Neural cell (in vitro differentiated cells): Measurements from ENCODE around the gene ZNF618. TPM values are rescaled to one million over a fixed set of nuclear protein-coding genes. Genes with fewer than 3 reads are reported as not detected.

Experiments
- H2AFZ ChIP-seq: fragments of 200-600, 300-800 bp; sonication (generic), shearing (Covaris generic); 2 replicates; pipeline ENCODE4 v1.6.0; 2014; ENCODE audit warnings: low read depth, mild to moderate bottlenecking, antibody characterized with exemption, low read length, moderate library complexity
- H3F3A ChIP-seq: fragments of 200-600 bp; shearing (Covaris generic); 2 replicates; pipeline ENCODE4 v1.6.1; 2016; ENCODE audit warnings: mild to moderate bottlenecking, moderate library complexity, mixed read lengths, antibody characterized with exemption, low read length; ENCODE audit not compliant: insufficient read depth, poor library complexity, severe bottlenecking
- H3K27ac ChIP-seq: fragments of 200-600, 300-800 bp; sonication (generic), shearing (Covaris generic); 2 replicates; pipeline ENCODE4 v1.5.1; 2014; ENCODE audit warnings: mild to moderate bottlenecking, low read length, moderate library complexity
- H3K27me3 ChIP-seq: fragments of 300-800, 200-600 bp; sonication (generic), shearing (Covaris generic); 2 replicates; pipeline ENCODE4 v1.6.0; 2014; ENCODE audit warnings: mild to moderate bottlenecking, low read depth, low read length, moderate library complexity; ENCODE audit not compliant: insufficient read depth
- H3K36me3 ChIP-seq: fragments of 300-800, 200-600 bp; sonication (generic), shearing (Covaris generic); 2 replicates; pipeline ENCODE4 v1.5.1; 2014; ENCODE audit warnings: mild to moderate bottlenecking, antibody characterized with exemption, low read length, moderate library complexity; ENCODE audit not compliant: insufficient read depth
- H3K4me2 ChIP-seq: fragments of 300-800, 200-600 bp; sonication (generic), shearing (Covaris generic); 2 replicates; pipeline ENCODE4 v1.6.0; 2014; ENCODE audit warnings: mild to moderate bottlenecking, low read length
- H3K4me3 ChIP-seq: fragments of 300-800, 200-600 bp; sonication (generic), shearing (Covaris generic); 2 replicates; pipeline ENCODE4 v1.5.1; 2014; ENCODE audit warnings: mild to moderate bottlenecking, low read length, moderate library complexity
- H3K79me2 ChIP-seq: fragments of 200-600 bp; shearing (Covaris generic); replicated peaks from 2 replicates; pipeline ENCODE4 v1.6.0; 2014; ENCODE audit warnings: mild to moderate bottlenecking, low read length, moderate library complexity; ENCODE audit not compliant: insufficient read depth
- H3K9ac ChIP-seq: fragments of 300-800, 200-600 bp; sonication (generic), shearing (Covaris generic); 2 replicates; pipeline ENCODE4 v1.6.1; 2016; ENCODE audit warnings: mild to moderate bottlenecking, low read length, mixed read lengths
- H3K9me2 ChIP-seq: fragments of 200-600 bp; shearing (Covaris generic); 2 replicates; pipeline ENCODE4 v1.6.1; 2016; ENCODE audit warnings: mild to moderate bottlenecking, low read length, mixed read lengths; ENCODE audit not compliant: insufficient read depth
- H3K9me3 ChIP-seq: fragments of 200-600, 300-800 bp; sonication (generic), shearing (Covaris generic); 2 replicates; pipeline ENCODE4 v1.6.1; 2016; ENCODE audit warnings: mild to moderate bottlenecking, mixed run types, low read length, moderate library complexity, mixed read lengths
- H4K20me1 ChIP-seq: fragments of 200-600 bp; shearing (Covaris generic); 2 replicates; pipeline ENCODE4 v1.6.1; 2016; ENCODE audit warnings: mild to moderate bottlenecking, mixed run types; ENCODE audit not compliant: insufficient read depth
- CTCF ChIP-seq: fragments of 450-650 bp; IDR thresholded peaks from 2 replicates; pipeline ENCODE4 v1.5.1; 2014; ENCODE audit warnings: antibody characterized with exemption, mild to moderate bottlenecking, moderate library complexity; ENCODE audit not compliant: poor library complexity, severe bottlenecking
- EP300 ChIP-seq: fragments of 450-650 bp; conservative IDR thresholded peaks from 2 replicates; pipeline ENCODE4 v1.6.1; 2014; ENCODE audit warnings: antibody characterized with exemption, mild to moderate bottlenecking, moderate library complexity; ENCODE audit not compliant: poor library complexity, severe bottlenecking
- EZH2 ChIP-seq: fragments of 200-600, 300-800 bp; shearing (Covaris generic), sonication (generic); IDR thresholded peaks from 2 replicates; pipeline ENCODE4 v1.6.1; 2014; ENCODE audit warnings: antibody characterized with exemption, low read length, borderline replicate concordance, mild to moderate bottlenecking; ENCODE audit not compliant: insufficient read depth, poor library complexity, severe bottlenecking
- MXI1 ChIP-seq: fragments of 450-650 bp; conservative IDR thresholded peaks from 2 replicates; pipeline ENCODE4 v1.6.1; 2014; ENCODE audit warnings: antibody characterized with exemption, mild to moderate bottlenecking; ENCODE audit not compliant: poor library complexity, severe bottlenecking
- POLR2AphosphoS5 ChIP-seq: IDR thresholded peaks from 2 replicates; pipeline ENCODE4 v1.6.1; 2012
- RAD21 ChIP-seq: fragments of 450-650 bp; conservative IDR thresholded peaks from 2 replicates; pipeline ENCODE4 v1.6.1; 2014; ENCODE audit warnings: antibody characterized with exemption, mild to moderate bottlenecking, moderate library complexity
- REST ChIP-seq: IDR thresholded peaks from 2 replicates; pipeline ENCODE4 v1.6.1; 2012; ENCODE audit warnings: borderline replicate concordance
- SMC3 ChIP-seq: fragments of 450-650 bp; conservative IDR thresholded peaks from 2 replicates; pipeline ENCODE4 v1.6.1; 2014; ENCODE audit warnings: antibody characterized with exemption, mild to moderate bottlenecking, moderate library complexity; ENCODE audit not compliant: poor library complexity
- TAF1 ChIP-seq: IDR thresholded peaks from 2 replicates; pipeline ENCODE4 v1.6.1; 2012; ENCODE audit warnings: low read depth
- polyA plus RNA-seq: library from polyadenylated mRNA; depleted of rRNA; stranded (reverse); fragments of >200 nt; gene quantifications from 2 replicates; pipeline ENCODE4 v1.2.3, GENCODE V29; 2014

Gene ZNF618
- polyA plus RNA-seq, 1 donor from 2014 or later: 7.1 TPM

- no peaks in the 10 kb centered on the region for H4K20me1 ChIP-seq
Measured at GRCh38 chr9:113907282-113907681, 31.2 kb downstream of the ZNF618 start.

GRCh38 chr9:113909421-113909820, 33.3 kb downstream of the ZNF618 start:
- Histone ChIP-seq H3F3A (no peaks in the 10 kb centered on the region), H3K79me2 (peaks cover 58% of the 10 kb centered on the region), H3K4me3 (no peak overlapping the region), H4K20me1 (no peaks in the 10 kb centered on the region), H3K27me3 (no peaks in the 10 kb centered on the region), H2AFZ (no peak overlapping the region), H3K9me3 (no peaks in the 10 kb centered on the region), H3K9ac (no peak overlapping the region), H3K4me2 (no peak overlapping the region), H3K36me3 (no peaks in the 10 kb centered on the region), H3K27ac (no peak overlapping the region), H3K9me2 (no peaks in the 10 kb centered on the region)
- TF ChIP-seq POLR2AphosphoS5 (no peak), REST (no peak), MXI1 (no peak), RAD21 (no peak), TAF1 (no peak), EZH2 (no peak), CTCF (no peak)

More at GRCh38 chr9:113907282-113907681, 31.2 kb downstream of the ZNF618 start:
- Histone ChIP-seq H3K9ac (no peak overlapping the region), H3K4me2 (no peak overlapping the region), H2AFZ (no peak overlapping the region), H3K4me3 (no peak overlapping the region), H3F3A (no peaks in the 10 kb centered on the region), H3K79me2 (peaks cover 59% of the 10 kb centered on the region), H3K27me3 (no peaks in the 10 kb centered on the region), H3K36me3 (no peaks in the 10 kb centered on the region), H3K9me2 (no peaks in the 10 kb centered on the region), H3K9me3 (peaks cover 3% of the 10 kb centered on the region), H3K27ac (no peak overlapping the region)
- TF ChIP-seq RAD21 (no peak), POLR2AphosphoS5 (no peak), MXI1 (no peak), EP300 (no peak), SMC3 (no peak), REST (no peak), TAF1 (no peak), EZH2 (no peak), CTCF (no peak)
